ENCODE results near the gene CYP8B1.

The CYP8B1 gene

DNA sequence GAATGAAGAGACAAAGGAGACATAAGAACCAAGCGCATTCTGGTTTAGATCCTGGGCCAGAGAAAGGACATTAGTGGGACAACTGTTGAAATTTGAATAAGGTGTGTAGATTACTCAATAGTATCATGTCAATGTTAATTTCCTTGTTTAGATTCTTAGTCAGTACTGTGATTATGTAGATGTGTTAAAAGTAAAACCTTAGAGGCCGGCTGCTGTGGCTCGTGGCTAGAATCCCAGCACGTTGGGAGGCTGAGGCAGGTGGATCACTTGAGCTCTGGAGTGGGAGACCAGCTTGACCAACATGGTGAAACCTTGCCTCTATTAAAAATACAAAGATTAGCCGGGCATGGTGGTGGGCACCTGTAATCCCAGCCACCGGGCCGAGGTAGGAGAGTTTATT is 26.7 kb downstream of the CYP8B1 start:
- no peak for DNase-seq (ENCODE audit: low read depth)
- in situ Hi-C loops (cut with HindIII; ENCODE audit: low sequenced_read_pairs), result no loop called here
- no peak overlapping the region for H3K4me3 ChIP-seq (ENCODE audit: low read depth, low read length)
- TF ChIP-seq, protein P1, sequence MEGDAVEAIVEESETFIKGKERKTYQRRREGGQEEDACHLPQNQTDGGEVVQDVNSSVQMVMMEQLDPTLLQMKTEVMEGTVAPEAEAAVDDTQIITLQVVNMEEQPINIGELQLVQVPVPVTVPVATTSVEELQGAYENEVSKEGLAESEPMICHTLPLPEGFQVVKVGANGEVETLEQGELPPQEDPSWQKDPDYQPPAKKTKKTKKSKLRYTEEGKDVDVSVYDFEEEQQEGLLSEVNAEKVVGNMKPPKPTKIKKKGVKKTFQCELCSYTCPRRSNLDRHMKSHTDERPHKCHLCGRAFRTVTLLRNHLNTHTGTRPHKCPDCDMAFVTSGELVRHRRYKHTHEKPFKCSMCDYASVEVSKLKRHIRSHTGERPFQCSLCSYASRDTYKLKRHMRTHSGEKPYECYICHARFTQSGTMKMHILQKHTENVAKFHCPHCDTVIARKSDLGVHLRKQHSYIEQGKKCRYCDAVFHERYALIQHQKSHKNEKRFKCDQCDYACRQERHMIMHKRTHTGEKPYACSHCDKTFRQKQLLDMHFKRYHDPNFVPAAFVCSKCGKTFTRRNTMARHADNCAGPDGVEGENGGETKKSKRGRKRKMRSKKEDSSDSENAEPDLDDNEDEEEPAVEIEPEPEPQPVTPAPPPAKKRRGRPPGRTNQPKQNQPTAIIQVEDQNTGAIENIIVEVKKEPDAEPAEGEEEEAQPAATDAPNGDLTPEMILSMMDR (IDR thresholded peaks at IDR 0.05; ENCODE audit: low read depth, low read length, missing control alignments), result no peak

DNA sequence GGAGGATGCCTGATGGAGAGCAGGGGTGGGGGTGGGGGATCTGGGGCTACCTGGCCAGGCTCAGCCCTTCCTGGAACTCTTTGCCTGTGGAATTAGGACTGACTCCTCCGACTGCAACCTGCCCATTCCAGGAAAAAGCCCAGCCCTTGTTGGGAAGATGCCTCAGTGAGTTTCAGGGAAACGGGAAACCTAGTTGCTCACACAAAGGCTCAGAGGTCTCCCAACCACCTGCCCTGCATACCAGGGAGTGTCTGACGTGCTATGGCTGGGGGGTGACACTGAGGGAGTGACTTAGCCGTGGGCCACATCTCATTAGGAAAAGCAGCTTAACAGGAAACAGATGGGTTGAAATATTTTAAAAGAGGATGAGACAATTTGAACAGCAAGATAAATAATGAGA is 27.9 kb downstream of the CYP8B1 start:
- in situ Hi-C loops (cut with HindIII; ENCODE audit: low sequenced_read_pairs), result no loop called here
- DNase-seq (ENCODE audit: low read depth), result no peak
- no peak overlapping the region for H3K4me3 ChIP-seq (ENCODE audit: low read depth, low read length)
- TF ChIP-seq, protein P1 (IDR thresholded peaks at IDR 0.05; ENCODE audit: low read depth, low read length, missing control alignments), result no peak

DNA sequence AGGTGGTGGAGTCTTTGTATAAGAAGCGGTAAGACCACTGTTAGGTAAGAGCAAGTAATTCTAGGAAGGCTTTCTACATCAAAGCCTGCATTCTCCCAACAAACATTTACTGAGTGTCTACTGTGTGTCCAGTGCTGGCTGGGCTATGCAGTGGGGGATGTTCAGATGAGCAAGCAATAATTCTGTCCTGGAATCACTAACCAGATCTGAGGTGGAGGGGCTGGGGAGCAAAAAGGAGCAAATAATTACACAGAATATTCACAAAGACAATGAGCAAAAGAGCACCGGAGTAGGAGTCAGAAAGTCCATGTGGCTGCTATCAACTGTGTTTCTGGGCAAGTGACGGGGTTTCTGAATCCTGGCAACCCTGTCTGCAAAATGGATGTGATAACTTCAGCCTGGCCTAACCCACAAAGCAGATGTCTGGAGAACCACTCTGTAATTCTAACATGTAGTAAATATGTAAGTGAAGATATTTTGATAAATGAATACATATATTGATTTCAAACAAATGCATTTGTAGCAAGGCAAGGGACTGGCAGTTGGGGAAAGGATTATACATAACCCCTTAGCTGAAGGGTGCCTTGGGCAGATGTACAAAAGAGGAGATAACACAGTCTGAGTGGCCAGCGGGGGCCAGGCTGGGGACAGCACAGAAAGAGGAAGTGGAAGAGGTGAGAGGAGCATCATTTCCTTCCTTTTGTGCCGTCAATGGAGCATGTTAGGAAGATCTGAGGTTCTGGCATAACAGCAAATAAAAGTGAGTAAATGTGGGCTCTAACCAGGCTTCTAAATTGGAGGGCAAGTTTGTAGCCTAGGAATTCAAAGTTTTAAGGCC is 28.8 kb downstream of the CYP8B1 start:
- in situ Hi-C loops (cut with HindIII; ENCODE audit: low sequenced_read_pairs), result no loop called here
- DNase-seq (ENCODE audit: low read depth), result no peak
- TF ChIP-seq, protein P1 (IDR thresholded peaks at IDR 0.05; ENCODE audit: low read depth, low read length, missing control alignments), result no peak
- no peak overlapping the region for H3K4me3 ChIP-seq (ENCODE audit: low read depth, low read length)

DNA sequence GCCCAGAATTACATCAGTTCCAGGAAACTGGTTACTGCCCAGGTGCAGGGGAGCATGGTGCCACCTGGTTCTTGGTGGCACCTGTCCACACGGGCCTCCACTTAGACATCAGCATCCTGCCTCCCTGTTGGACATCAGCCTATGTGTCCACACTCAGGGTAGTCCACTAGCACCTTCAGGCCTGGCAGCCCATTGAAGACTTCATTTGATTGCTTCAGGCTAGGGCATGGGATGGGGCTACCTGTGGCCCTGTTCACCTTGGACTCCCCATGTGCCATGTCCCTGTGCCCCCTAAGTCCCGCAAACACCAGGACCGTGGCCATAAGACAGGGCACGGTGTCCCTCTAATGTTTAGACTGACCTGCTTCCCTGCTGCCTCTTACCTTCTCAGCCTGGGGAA is 30.9 kb downstream of the CYP8B1 start:
- in situ Hi-C loops (cut with HindIII; ENCODE audit: low sequenced_read_pairs), result no loop called here
- DNase-seq (ENCODE audit: low read depth), result no peak

DNA sequence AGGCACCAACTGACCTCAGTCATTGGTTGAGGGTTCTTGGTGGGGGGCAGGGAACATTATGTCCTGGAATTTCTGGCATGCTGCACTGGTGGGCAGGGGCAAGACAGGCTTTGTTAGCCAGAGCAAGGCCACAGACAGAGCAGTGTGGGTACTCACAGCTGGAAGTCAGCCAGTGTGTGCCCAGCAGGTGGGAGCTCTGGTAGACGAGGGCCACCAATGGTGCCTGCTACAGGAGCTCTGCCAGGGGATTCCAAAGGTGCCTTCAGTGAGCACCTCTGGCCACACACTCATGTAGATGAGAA is 31.3 kb downstream of the CYP8B1 start:
- no peak overlapping the region for H3K4me3 ChIP-seq (ENCODE audit: low read depth, low read length)
- in situ Hi-C loops (cut with HindIII; ENCODE audit: low sequenced_read_pairs), result no loop called here
- TF ChIP-seq, protein P1 (IDR thresholded peaks at IDR 0.05; ENCODE audit: low read depth, low read length, missing control alignments), result no peak
- DNase-seq (ENCODE audit: low read depth), result no peak

More for the DNA sequence above, 30.9 kb downstream of the CYP8B1 start:
- no peak overlapping the region for H3K4me3 ChIP-seq (ENCODE audit: low read depth, low read length)
- TF ChIP-seq, protein P1 (IDR thresholded peaks at IDR 0.05; ENCODE audit: low read depth, low read length, missing control alignments), result no peak

DNA sequence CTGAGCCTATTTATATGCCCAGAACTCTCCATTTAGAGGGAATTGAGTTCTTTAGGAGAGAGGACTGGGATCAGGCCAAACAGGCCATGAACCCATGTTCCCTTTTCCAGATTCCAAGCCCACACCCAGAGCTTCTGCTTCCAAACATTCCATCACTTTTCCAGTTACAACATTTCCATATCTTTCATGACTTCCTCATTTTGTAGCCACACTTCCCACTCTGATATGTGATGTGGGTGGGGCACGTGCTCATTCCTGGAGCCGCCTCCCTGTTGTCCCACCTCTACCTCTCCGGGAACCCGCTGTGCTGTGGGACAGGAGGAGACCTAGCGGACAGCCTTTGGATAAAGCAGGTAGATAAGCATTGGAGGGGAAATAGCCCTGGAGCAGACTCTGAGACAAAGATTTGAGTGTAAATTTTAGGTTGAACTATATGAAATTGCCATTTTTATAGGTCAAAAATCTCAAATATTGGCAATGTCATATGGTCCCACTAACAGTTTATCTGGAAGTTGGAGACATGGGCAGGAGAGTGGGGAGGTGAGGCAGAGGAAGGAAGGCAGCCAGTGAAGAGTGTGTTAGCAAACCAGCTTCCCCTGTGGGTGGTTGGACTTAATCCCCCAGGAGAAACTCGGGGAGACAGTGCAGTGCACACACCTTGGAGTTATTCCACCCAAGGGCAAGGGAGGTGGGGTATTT is 31.8 kb downstream of the CYP8B1 start:
- no peak overlapping the region for H3K4me3 ChIP-seq (ENCODE audit: low read depth, low read length)
- no peak for DNase-seq (ENCODE audit: low read depth)
- TF ChIP-seq, protein P1 (IDR thresholded peaks at IDR 0.05; ENCODE audit: low read depth, low read length, missing control alignments), result no peak
- in situ Hi-C loops (cut with HindIII; ENCODE audit: low sequenced_read_pairs), result no loop called here

All from astrocyte of the cerebellum (primary cell).